Tibial nerve (tissue), 4 donors: ENCODE measurements around the gene TPSD1. TPM values are rescaled to one million over a fixed set of nuclear protein-coding genes. Genes with fewer than 3 reads are reported as not detected.

Source experiments
- DNase-seq, 2 donors: peaks; one replicate each; pipeline ENCODE4 v3.0.0-alpha.2; 2019; ENCODE audit warnings: low spot score in 2 of 2
- H3K27ac ChIP-seq, 4 donors: fragments of 200-600 bp; sonication (generic) in 3 of 4; one replicate each; pipeline ENCODE4 v1.5.1; 2017 to 2019; ENCODE audit warnings: mild to moderate bottlenecking in 1 of 4
- H3K27me3 ChIP-seq, 2 donors: fragments of 200-600 bp; sonication (generic) in 1 of 2; one replicate each; pipeline versions ENCODE4 v1.5.1 to v1.6.0; 2017 to 2019
- H3K36me3 ChIP-seq, 3 donors: fragments of 200-600 bp; sonication (generic); one replicate each; pipeline ENCODE4 v1.5.1; 2018 to 2019
- H3K4me1 ChIP-seq, 4 donors: fragments of 200-600 bp; sonication (generic) in 3 of 4; one replicate each; pipeline ENCODE4 v1.5.1; 2017 to 2019
- H3K4me3 ChIP-seq, 4 donors: fragments of 200-600 bp; sonication (generic) in 3 of 4; one replicate each; pipeline ENCODE4 v1.5.1; 2017 to 2019; ENCODE audit warnings: mild to moderate bottlenecking in 1 of 4, moderate library complexity in 1 of 4
- H3K9me3 ChIP-seq, 4 donors: fragments of 200-600 bp; sonication (generic) in 3 of 4; one replicate each; pipeline ENCODE4 v1.5.1; 2017 to 2019
- CTCF ChIP-seq, 5 experiments: fragments of 200-600 bp in 3 of 5; fragments of 450-650 bp in 2 of 5; sonication (generic) in 3 of 5; IDR thresholded peaks; one replicate each; pipeline ENCODE4 v1.5.1; 2016 to 2019; ENCODE audit warnings: antibody characterized with exemption in 5 of 5, mild to moderate bottlenecking in 3 of 5, moderate library complexity in 2 of 5
- EP300 ChIP-seq, 2 donors: sonication (generic); formaldehyde crosslinking; IDR thresholded peaks; one replicate each; pipeline ENCODE4 v1.6.1; 2017; ENCODE audit warnings: antibody characterized with exemption in 2 of 2, mild to moderate bottlenecking in 1 of 2
- POLR2A ChIP-seq, 2 donors: fragments of 450-650 bp; IDR thresholded peaks; one replicate each; pipeline ENCODE4 v1.6.1; 2017; ENCODE audit warnings: antibody characterized with exemption in 2 of 2, mild to moderate bottlenecking in 2 of 2, moderate library complexity in 2 of 2
- WGBS, 2 donors: methylation state at CpG; one replicate each; pipeline ENCODE4 v1.1.5; 2018; 5-methylcytosine and 5-hydroxymethylcytosine counted together
- total RNA-seq, 4 donors: library from RNA; depleted of rRNA; stranded (reverse); fragments of >200 nt; gene quantifications; one replicate each; pipeline ENCODE4 v1.1.0, GENCODE V29; 2016

Gene TPSD1
- total RNA-seq, 4 donors from 2014 or later = 2.7 to 14.0 (median 6.3) TPM; not detected in 1

GRCh38 chr16:1214719-1215118 lies 41.1 kb upstream of the TPSD1 start:
- Histone ChIP-seq H3K27ac (no peak overlapping the region), H3K36me3 (no peaks in the 10 kb centered on the region), H3K4me3 (no peak overlapping the region), H3K4me1 (no peaks in the 10 kb centered on the region), H3K27me3 (no peaks in the 10 kb centered on the region), H3K9me3 (no peaks in the 10 kb centered on the region)
- 74 to 89% methylated on average over 14 to 15 of the region's 16 CpGs for WGBS, 2 donors
- TF ChIP-seq EP300 (IDR thresholded peaks at IDR 0.05) (no peak), POLR2A (IDR thresholded peaks at IDR 0.05) (no peak)
- DNase-seq = no peak

GRCh38 chr16:1215574-1216295 lies 40.1 kb upstream of the TPSD1 start:
- no peaks in the 10 kb centered on the region for H3K36me3 ChIP-seq
- no peak for TF ChIP-seq CTCF (IDR thresholded peaks at IDR 0.05)
- no peak for TF ChIP-seq EP300 (IDR thresholded peaks at IDR 0.05)
- TF ChIP-seq POLR2A (IDR thresholded peaks at IDR 0.05) = no peak
- no peak for DNase-seq
- H3K4me3 ChIP-seq = no peak overlapping the region
- no peaks in the 10 kb centered on the region for H3K4me1 ChIP-seq
- H3K27me3 ChIP-seq = no peaks in the 10 kb centered on the region
- H3K27ac ChIP-seq = no peak overlapping the region
- H3K9me3 ChIP-seq = no peaks in the 10 kb centered on the region
- WGBS, 2 donors = 73 to 81% methylated on average over 23 to 24 of the region's 32 CpGs

GRCh38 chr16:1216296-1216619 lies 39.6 kb upstream of the TPSD1 start:
- no peak overlapping the region for H3K27ac ChIP-seq
- no peak for DNase-seq
- TF ChIP-seq EP300 (IDR thresholded peaks at IDR 0.05) = no peak
- no peaks in the 10 kb centered on the region for H3K27me3 ChIP-seq
- no peaks in the 10 kb centered on the region for H3K4me1 ChIP-seq
- 87% methylated on average over 12 of the region's 12 CpGs for WGBS, 2 donors
- no peak overlapping the region for H3K4me3 ChIP-seq
- H3K36me3 ChIP-seq = no peaks in the 10 kb centered on the region
- H3K9me3 ChIP-seq = no peaks in the 10 kb centered on the region

- TF ChIP-seq CTCF (IDR thresholded peaks at IDR 0.05) (no peak), POLR2A (IDR thresholded peaks at IDR 0.05) (no peak), EP300 (IDR thresholded peaks at IDR 0.05) (no peak)
- no peaks in the 10 kb centered on the region for H3K9me3 ChIP-seq
- DNase-seq = no peak
- no peaks in the 10 kb centered on the region for H3K36me3 ChIP-seq
- no peaks in the 10 kb centered on the region for H3K27me3 ChIP-seq
- H3K4me3 ChIP-seq = no peak overlapping the region
- WGBS, 2 donors = 87 to 100% methylated on average over 1 to 32 of the region's 32 CpGs
- no peak overlapping the region for H3K27ac ChIP-seq
- no peaks in the 10 kb centered on the region for H3K4me1 ChIP-seq
Measured at GRCh38 chr16:1216681-1217400, 39.0 kb upstream of the TPSD1 start.

GRCh38 chr16:1217526-1217925 lies 38.3 kb upstream of the TPSD1 start:
- H3K27ac ChIP-seq = no peak overlapping the region
- H3K27me3 ChIP-seq = no peaks in the 10 kb centered on the region
- no peak overlapping the region for H3K4me3 ChIP-seq
- no peaks in the 10 kb centered on the region for H3K9me3 ChIP-seq
- 84 to 86% methylated on average over 13 to 15 of the region's 24 CpGs for WGBS, 2 donors
- H3K36me3 ChIP-seq = no peaks in the 10 kb centered on the region
- no peaks in the 10 kb centered on the region for H3K4me1 ChIP-seq
- TF ChIP-seq POLR2A (IDR thresholded peaks at IDR 0.05) (no peak), CTCF (IDR thresholded peaks at IDR 0.05) (no peak), EP300 (IDR thresholded peaks at IDR 0.05) (no peak)
- no peak for DNase-seq
